Endothelial cell (in vitro differentiated cells): Measurements from ENCODE around the gene PIGO. TPM values are rescaled to one million over a fixed set of nuclear protein-coding genes. Genes with fewer than 3 reads are reported as not detected.

Experiments used
- DNase-seq: peaks from one replicate; pipeline ENCODE4 v3.0.0; 2021; ENCODE audit warnings: low spot score
- H3K27ac Mint-ChIP-seq: one replicate; pipeline ENCODE4 v1.8.0; 2021; ENCODE audit warnings: mixed read lengths, inconsistent platforms; ENCODE audit not compliant: unreplicated experiment
- H3K27me3 Mint-ChIP-seq: one replicate; pipeline ENCODE4 v1.8.0; 2021; ENCODE audit warnings: mild to moderate bottlenecking, moderate library complexity, mixed read lengths, inconsistent platforms; ENCODE audit not compliant: unreplicated experiment
- H3K36me3 Mint-ChIP-seq: one replicate; pipeline ENCODE4 v1.8.0; 2021; ENCODE audit warnings: mild to moderate bottlenecking, low read depth, mixed read lengths, inconsistent platforms; ENCODE audit not compliant: unreplicated experiment
- H3K4me1 Mint-ChIP-seq: one replicate; pipeline ENCODE4 v1.8.0; 2021; ENCODE audit warnings: mild to moderate bottlenecking, mixed read lengths, inconsistent platforms; ENCODE audit not compliant: unreplicated experiment
- H3K4me3 Mint-ChIP-seq: one replicate; pipeline ENCODE4 v1.8.0; 2021; ENCODE audit warnings: mild to moderate bottlenecking, mixed read lengths, inconsistent platforms; ENCODE audit not compliant: unreplicated experiment
- H3K9me3 Mint-ChIP-seq: one replicate; pipeline ENCODE4 v1.8.0; 2021; ENCODE audit warnings: mixed read lengths, inconsistent platforms; ENCODE audit not compliant: unreplicated experiment
- CTCF ChIP-seq: fragments of 200-600 bp; sonication (generic); IDR thresholded peaks from one replicate; pipeline ENCODE4 v1.5.0; 2021; ENCODE audit warnings: antibody characterized with exemption; ENCODE audit not compliant: unreplicated experiment
- total RNA-seq: library from RNA; stranded (reverse); fragmentation: NEBNext Ultra II Directional; extraction: Animal tissue kit (Norgen Biotek cat#: 25700); gene quantifications from one replicate; pipeline ENCODE4 v1.2.1, GENCODE V29; 2021; ENCODE audit not compliant: unreplicated experiment

Gene PIGO
- total RNA-seq, 1 donor from 2014 or later: 20.3 TPM

GRCh38 chr9:35054871-35055644 is 41.3 kb downstream of the PIGO start:
- H3K9me3 Mint-ChIP-seq: no peaks in the 10 kb centered on the region
- no peak for TF ChIP-seq CTCF
- H3K27ac Mint-ChIP-seq: no peak overlapping the region
- no peaks in the 10 kb centered on the region for H3K4me1 Mint-ChIP-seq
- H3K27me3 Mint-ChIP-seq: peaks cover 5% of the 10 kb centered on the region
- DNase-seq: no peak
- H3K4me3 Mint-ChIP-seq: no peak overlapping the region
- peaks cover 60% of the 10 kb centered on the region for H3K36me3 Mint-ChIP-seq

GRCh38 chr9:35054185-35054835 is 42.1 kb downstream of the PIGO start:
- no peaks in the 10 kb centered on the region for H3K9me3 Mint-ChIP-seq
- no peak for DNase-seq
- H3K27me3 Mint-ChIP-seq: peaks cover 4% of the 10 kb centered on the region
- no peak overlapping the region for H3K4me3 Mint-ChIP-seq
- no peaks in the 10 kb centered on the region for H3K4me1 Mint-ChIP-seq
- H3K36me3 Mint-ChIP-seq: peaks cover 54% of the 10 kb centered on the region
- H3K27ac Mint-ChIP-seq: peak overlapping the region; percentile 3
- no peak for TF ChIP-seq CTCF

GRCh38 chr9:35051069-35051967 is 45.1 kb downstream of the PIGO start:
- peak; percentile 84 for TF ChIP-seq CTCF
- no peak overlapping the region for H3K4me3 Mint-ChIP-seq
- DNase-seq: peak; percentile 75
- H3K4me1 Mint-ChIP-seq: no peaks in the 10 kb centered on the region
- H3K36me3 Mint-ChIP-seq: peaks cover 32% of the 10 kb centered on the region
- H3K27ac Mint-ChIP-seq: no peak overlapping the region
- H3K27me3 Mint-ChIP-seq: peaks cover 3% of the 10 kb centered on the region
- H3K9me3 Mint-ChIP-seq: no peaks in the 10 kb centered on the region

- H3K4me1 Mint-ChIP-seq: no peaks in the 10 kb centered on the region
- no peak for DNase-seq
- H3K27me3 Mint-ChIP-seq: peaks cover 3% of the 10 kb centered on the region
- no peak overlapping the region for H3K4me3 Mint-ChIP-seq
- no peak overlapping the region for H3K27ac Mint-ChIP-seq
- no peak for TF ChIP-seq CTCF
- H3K36me3 Mint-ChIP-seq: peaks cover 16% of the 10 kb centered on the region
- H3K9me3 Mint-ChIP-seq: no peaks in the 10 kb centered on the region
Observed at GRCh38 chr9:35048511-35048910, 47.9 kb downstream of the PIGO start.
